GM08714 (cell line): ENCODE measurements around the gene ADGRL2.

ENCODE experiments used
- H3K4me3 ChIP-seq: fragments of 200-500 bp; sonication (Bioruptor generic); 2 replicates; pipeline ENCODE4 v1.5.1; 2014; ENCODE audit warnings: mild to moderate bottlenecking, low read length, inconsistent platforms
- ZNF274 ChIP-seq: IDR thresholded peaks from 2 replicates; pipeline ENCODE4 v1.6.1; 2012; ENCODE audit warnings: mild to moderate bottlenecking, low read depth, low read length

The ADGRL2 gene

DNA sequence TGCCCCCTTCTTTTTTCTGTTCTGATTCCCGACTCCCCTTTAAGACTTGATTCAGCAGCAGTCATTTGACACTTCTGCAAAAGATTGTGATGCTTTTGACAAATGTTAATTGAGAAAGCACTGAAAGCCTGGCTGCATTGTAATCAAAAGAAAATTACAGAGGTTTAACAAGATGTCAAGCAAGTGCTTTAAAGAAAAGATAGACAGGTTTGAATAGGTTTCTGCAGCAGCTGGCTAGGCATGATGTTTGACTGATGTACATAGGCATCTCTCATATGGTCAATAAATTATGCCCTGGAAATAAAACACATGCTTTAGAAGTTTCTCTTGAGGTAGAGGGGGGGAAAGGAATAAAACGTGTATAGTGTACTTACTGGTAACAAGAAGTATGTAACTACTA lies 147.8 kb downstream of the ADGRL2 start:
- no peak for TF ChIP-seq ZNF274

DNA sequence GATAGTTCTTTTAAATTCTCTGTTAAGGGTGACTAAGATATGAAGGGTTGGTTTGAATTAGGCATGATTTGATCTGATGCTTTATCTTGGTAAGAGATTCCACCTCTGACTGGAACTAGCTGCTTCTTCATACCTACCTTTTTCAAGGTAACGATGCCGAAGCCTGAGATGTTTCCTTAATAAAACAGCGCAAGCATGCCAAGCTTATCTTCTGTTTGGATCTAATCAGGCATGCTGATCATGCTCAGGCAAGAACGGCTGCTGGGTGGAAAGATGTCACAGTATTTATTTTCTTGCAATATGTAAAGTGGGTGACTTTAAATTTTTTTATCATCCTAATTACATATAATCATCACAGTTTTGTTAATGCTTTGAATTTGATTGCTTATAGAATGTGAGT lies 148.7 kb downstream of the ADGRL2 start:
- no peak for TF ChIP-seq ZNF274

More for the DNA sequence above, 147.8 kb downstream of the ADGRL2 start:
- no peak overlapping the region for H3K4me3 ChIP-seq

DNA sequence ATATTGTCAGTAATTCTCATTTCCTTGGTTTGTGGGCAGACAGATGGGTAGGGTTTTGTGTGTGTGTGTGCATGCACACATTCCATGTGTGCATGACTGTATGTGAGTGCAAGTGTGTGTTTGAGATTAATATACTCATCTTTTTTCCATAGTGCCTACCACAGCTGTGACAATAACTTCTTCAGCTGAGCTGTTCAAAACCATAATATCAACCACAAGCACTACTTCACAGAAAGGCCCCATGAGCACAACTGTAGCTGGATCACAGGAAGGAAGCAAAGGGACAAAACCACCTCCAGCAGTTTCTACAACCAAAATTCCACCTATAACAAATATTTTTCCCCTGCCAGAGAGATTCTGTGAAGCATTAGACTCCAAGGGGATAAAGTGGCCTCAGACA lies 149.3 kb downstream of the ADGRL2 start:
- H3K4me3 ChIP-seq: no peak overlapping the region
- no peak for TF ChIP-seq ZNF274

More for the DNA sequence above, 148.7 kb downstream of the ADGRL2 start:
- H3K4me3 ChIP-seq: no peak overlapping the region

DNA sequence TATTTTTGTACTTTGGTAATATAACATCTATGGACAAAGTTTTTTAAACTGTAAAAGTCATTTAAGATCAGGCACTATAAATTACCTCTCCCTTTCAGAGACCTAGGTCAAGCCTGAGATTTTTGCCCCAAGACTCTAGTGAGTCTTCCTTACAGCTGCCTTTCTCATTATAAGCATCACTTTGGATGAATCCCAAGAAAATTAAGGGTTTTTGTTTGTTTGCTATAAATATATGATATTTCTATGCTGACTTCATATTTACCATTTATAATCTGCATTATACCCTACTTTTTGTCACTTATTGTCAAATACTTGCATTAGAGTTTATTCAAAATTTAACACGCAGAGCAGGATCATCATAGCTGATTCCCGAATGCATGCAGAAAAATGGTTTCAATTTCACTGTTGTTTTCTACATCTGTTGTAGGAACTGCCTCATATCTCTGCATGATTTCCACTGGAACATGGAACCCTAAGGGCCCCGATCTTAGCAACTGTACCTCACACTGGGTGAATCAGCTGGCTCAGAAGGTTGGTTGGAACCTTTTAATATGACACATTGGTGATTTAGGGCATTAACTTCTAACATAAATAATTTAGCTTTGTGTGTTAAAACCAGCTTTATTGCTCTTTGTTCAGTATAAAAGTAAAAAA lies 150.0 kb downstream of the ADGRL2 start:
- no peak for TF ChIP-seq ZNF274
- H3K4me3 ChIP-seq: no peak overlapping the region

DNA sequence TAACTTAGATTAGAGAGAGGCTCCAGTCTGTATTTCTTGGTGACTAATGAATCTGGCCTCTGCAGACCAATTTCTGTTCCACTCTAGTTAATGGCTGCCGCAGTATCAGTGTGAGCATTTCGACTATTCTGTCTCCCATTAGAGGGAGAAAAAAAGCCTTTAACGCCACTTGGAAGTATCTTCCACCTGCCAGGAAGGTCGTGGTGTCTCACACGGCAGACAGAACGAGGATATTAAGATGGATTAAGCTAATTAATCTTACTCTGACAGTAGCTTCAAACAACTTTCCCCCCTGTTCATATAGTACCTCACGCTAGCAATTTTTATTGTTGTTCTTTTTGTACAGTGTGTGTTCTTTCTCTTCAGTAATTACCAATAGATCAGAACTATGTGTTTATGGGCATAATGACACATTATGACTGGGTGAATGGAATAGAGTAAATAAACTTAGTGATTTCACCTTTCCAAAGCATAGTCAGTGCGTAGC lies 153.8 kb downstream of the ADGRL2 start:
- TF ChIP-seq ZNF274: no peak
- H3K4me3 ChIP-seq: no peak overlapping the region

GRCh38 chr1:81967951-81968350 lies 167.2 kb downstream of the ADGRL2 start:
- no peak for TF ChIP-seq ZNF274
- no peak overlapping the region for H3K4me3 ChIP-seq

GRCh38 chr1:81970416-81970815 lies 169.7 kb downstream of the ADGRL2 start:
- no peak for TF ChIP-seq ZNF274
- no peak overlapping the region for H3K4me3 ChIP-seq

DNA sequence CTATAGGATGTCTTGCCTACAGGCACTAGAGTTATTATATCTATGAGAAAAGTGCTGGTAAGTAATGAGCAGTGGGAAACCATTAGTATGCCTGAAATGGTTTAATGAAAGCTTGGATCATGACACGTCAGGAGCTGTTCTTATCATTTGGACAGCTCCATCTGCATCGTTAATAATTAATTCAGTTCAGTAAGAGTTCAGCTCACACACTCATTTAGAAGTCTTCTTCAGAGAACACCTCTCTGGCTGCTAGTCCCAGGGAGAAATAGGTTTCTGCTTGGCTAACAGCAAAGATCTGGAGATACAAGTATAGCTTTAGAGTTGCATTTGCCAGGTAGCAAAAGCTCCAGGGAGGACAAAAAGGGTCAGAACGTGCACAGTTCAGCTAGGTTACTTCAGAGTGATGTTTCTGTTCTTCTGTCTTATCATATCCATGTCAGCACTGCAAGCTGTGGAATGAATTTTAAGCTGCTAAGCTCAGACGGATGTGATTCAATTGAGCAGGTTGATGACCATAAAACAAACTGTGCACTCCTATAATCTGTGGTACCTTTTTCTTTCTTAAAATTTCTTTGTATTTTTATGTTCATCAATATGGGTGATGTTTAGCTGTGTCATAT lies 173.6 kb downstream of the ADGRL2 start:
- no peak for TF ChIP-seq ZNF274
- H3K4me3 ChIP-seq: no peak overlapping the region

GRCh38 chr1:81974883-81975555 lies 174.3 kb downstream of the ADGRL2 start:
- TF ChIP-seq ZNF274: no peak
- no peak overlapping the region for H3K4me3 ChIP-seq

DNA sequence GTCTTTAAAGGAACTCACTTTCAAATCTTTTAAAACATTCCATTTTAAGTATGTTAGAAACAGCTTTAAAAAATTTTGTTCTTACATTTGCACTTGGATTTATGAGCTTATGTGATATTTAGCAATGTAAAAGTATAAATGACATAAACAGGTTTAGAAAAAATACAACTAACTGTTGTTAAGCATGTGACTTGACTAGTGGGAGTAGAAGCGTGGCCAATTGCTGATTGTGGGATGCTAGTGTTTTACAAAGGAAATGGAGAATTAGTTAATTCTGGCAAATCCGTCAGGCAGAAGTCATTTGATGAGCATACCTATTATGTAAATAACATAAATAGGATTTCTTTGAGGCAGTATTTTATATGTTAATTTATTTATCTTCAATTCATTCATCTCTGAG lies 175.8 kb downstream of the ADGRL2 start:
- TF ChIP-seq ZNF274: no peak
- no peak overlapping the region for H3K4me3 ChIP-seq

- H3K4me3 ChIP-seq: no peak overlapping the region
- TF ChIP-seq ZNF274: no peak
Measured at GRCh38 chr1:81978945-81979344, 178.2 kb downstream of the ADGRL2 start.

GRCh38 chr1:81982523-81982922 lies 181.8 kb downstream of the ADGRL2 start:
- no peak overlapping the region for H3K4me3 ChIP-seq
- no peak for TF ChIP-seq ZNF274

DNA sequence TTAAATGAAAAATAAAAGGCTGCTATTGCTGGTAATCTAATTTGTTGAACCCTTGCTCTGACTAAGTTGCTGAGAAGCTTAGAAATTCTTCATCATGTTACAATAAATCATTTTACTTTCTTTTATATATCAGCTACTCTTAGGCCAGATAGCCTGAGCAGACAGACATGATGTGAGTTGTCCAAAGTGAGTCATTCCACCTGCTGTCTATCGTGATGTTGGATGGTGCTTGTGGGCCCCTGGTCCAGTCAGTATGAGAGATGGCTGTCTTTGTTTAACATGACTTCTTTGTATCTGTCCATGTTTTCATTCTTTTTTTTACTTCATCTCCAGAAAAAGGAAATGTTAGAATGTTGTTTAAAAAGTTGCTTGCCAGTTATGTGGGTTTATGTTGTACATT lies 188.8 kb downstream of the ADGRL2 start:
- H3K4me3 ChIP-seq: no peak overlapping the region
- TF ChIP-seq ZNF274: no peak

- H3K4me3 ChIP-seq: no peak overlapping the region
- no peak for TF ChIP-seq ZNF274
Measured at GRCh38 chr1:81990241-81990640, 189.5 kb downstream of the ADGRL2 start.

DNA sequence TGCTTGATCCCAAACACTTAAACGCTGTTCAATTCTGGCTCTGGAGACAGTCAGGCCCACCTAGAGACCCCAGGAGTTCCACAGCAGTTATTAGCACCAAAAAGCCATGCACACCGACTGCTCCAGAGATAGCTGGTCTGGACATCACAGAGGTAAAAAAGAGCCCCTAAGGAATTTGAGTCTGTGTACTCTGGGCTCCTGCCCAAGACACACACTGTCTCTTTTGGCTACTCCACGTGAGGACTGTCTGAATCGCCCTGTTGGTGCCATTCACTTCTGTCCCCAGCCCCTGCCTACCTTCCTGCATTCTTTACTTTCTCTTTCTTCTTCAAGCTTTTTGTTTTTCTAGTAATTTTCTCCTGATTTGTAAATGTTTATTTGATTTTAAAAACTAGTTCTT lies 197.4 kb downstream of the ADGRL2 start:
- no peak for TF ChIP-seq ZNF274
- H3K4me3 ChIP-seq: no peak overlapping the region
